ENCODE data around the gene SDCCAG8. TPM values are rescaled to one million over a fixed set of nuclear protein-coding genes. Genes with fewer than 3 reads are reported as not detected.

The SDCCAG8 gene
- total and polyA plus RNA-seq, 11 donors = 7.8 to 36.6 (median 21.6) TPM

DNA sequence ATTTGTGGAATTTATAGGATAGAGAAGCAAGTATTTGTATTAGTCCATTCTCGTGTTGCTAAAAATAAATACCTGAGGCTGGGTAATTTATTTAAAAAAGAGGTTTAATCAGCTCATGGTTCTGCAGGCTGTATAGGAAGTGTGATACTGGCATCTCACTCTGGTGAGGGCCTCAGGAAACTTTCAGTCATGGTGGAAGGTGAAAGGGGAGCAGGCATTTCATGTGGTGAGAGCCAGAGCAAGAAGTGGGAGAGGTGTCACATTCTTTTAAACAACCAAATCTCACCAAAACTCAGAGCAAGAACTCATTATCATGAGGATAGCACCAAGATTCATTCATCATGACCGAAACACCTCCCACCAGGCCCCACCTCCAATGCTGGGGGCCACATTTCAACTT is 18.1 kb downstream of the SDCCAG8 start:
- DNase-seq (no peak), ATAC-seq (no peak)
- WGBS, 4 donors = 90 to 94% (median 92%) methylated on average over 2 of the region's 2 CpGs
- Histone ChIP-seq H3K27ac (no peak overlapping the region), H3K4me3 (no peak overlapping the region), H3K4me1 (peaks cover 0 to 22% (median 14%) of the 10 kb centered on the region in 12 donors), H3K9me3 (peaks cover 0 to 23% (median 4%) of the 10 kb centered on the region in 12 donors), H3K27me3 (no peaks in the 10 kb centered on the region), H3K36me3 (peaks cover 3 to 86% (median 70%) of the 10 kb centered on the region in 9 donors)
- intact Hi-C loops (cut with DNase I) = no loop called here
- TF ChIP-seq, protein P1, sequence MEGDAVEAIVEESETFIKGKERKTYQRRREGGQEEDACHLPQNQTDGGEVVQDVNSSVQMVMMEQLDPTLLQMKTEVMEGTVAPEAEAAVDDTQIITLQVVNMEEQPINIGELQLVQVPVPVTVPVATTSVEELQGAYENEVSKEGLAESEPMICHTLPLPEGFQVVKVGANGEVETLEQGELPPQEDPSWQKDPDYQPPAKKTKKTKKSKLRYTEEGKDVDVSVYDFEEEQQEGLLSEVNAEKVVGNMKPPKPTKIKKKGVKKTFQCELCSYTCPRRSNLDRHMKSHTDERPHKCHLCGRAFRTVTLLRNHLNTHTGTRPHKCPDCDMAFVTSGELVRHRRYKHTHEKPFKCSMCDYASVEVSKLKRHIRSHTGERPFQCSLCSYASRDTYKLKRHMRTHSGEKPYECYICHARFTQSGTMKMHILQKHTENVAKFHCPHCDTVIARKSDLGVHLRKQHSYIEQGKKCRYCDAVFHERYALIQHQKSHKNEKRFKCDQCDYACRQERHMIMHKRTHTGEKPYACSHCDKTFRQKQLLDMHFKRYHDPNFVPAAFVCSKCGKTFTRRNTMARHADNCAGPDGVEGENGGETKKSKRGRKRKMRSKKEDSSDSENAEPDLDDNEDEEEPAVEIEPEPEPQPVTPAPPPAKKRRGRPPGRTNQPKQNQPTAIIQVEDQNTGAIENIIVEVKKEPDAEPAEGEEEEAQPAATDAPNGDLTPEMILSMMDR (IDR thresholded peaks at IDR 0.05) = no peak
- TF ChIP-seq POLR2A (IDR thresholded peaks at IDR 0.05) = no peak

DNA sequence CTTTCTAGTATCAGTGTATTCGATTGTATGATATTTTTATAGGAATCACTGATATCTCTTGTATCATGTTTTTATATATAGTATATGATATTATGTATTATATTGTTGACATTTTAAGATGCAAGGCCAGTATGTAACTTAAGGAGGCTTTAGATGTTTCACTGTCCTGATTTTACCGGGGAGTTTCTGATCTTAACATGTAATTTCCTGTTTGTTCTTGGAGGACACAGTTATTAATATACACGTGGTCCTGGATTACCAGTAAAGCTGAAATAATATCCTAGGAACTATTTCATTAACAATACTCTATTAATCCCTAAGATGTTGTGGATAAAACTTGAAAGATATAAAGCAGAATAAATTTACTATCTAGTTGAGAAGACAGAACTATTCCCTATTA is 19.5 kb downstream of the SDCCAG8 start:
- H3K4me3 ChIP-seq = no peak overlapping the region
- H3K27me3 ChIP-seq = no peaks in the 10 kb centered on the region
- WGBS, 4 donors = 62 to 72% (median 68%) methylated on average over 3 of the region's 3 CpGs
- peaks cover 3 to 92% (median 73%) of the 10 kb centered on the region in 9 donors for H3K36me3 ChIP-seq
- H3K9me3 ChIP-seq = peaks cover 0 to 23% (median 4%) of the 10 kb centered on the region in 12 donors
- intact Hi-C loops (cut with DNase I) = no loop called here
- ATAC-seq (no peak), DNase-seq (no peak)
- TF ChIP-seq, protein P1 (IDR thresholded peaks at IDR 0.05) = no peak
- TF ChIP-seq POLR2A (IDR thresholded peaks at IDR 0.05) = no peak
- H3K27ac ChIP-seq = no peak overlapping the region
- peaks cover 0 to 10% (median 2%) of the 10 kb centered on the region in 12 donors for H3K4me1 ChIP-seq

DNA sequence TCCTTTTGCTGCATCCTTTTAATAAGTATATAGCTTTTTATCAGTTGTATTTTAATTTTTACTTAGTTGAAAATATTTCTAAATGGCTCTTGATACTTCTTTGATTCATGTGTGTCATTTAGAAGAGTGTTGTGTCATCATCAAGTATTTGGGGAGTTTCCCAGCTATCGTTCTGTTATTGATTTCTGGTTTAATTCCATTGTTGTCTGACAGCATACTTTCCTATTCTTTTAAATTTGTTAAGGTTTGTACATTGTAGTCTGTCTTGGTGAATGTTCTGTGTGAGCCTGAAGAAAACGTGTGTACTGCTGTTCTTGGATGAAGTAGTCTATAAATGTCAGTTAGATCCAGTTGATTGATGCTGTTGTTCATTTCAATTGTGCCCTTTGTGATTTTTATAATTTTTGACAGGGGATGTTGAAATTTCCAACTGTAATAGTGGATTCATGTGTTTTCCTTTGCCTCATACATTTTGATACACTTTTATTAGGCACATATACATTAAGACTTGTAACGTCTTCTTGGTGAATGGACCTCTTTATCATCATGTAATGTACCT is 24.8 kb downstream of the SDCCAG8 start:
- TF ChIP-seq, protein P1 (IDR thresholded peaks at IDR 0.05) = no peak
- TF ChIP-seq POLR2A (IDR thresholded peaks at IDR 0.05) = no peak
- H3K36me3 ChIP-seq = peaks cover 3 to 74% (median 40%) of the 10 kb centered on the region in 9 donors
- H3K9me3 ChIP-seq = peaks cover 0 to 34% (median 6%) of the 10 kb centered on the region in 12 donors
- H3K27ac ChIP-seq = no peak overlapping the region
- H3K4me1 ChIP-seq = peaks cover 0 to 17% (median 0%) of the 10 kb centered on the region in 12 donors
- ATAC-seq = no peak
- H3K27me3 ChIP-seq = no peaks in the 10 kb centered on the region
- WGBS, 4 donors = 79 to 83% (median 79%) methylated on average over 3 of the region's 3 CpGs
- DNase-seq = no peak
- intact Hi-C loops (cut with DNase I) = no loop called here
- no peak overlapping the region for H3K4me3 ChIP-seq

DNA sequence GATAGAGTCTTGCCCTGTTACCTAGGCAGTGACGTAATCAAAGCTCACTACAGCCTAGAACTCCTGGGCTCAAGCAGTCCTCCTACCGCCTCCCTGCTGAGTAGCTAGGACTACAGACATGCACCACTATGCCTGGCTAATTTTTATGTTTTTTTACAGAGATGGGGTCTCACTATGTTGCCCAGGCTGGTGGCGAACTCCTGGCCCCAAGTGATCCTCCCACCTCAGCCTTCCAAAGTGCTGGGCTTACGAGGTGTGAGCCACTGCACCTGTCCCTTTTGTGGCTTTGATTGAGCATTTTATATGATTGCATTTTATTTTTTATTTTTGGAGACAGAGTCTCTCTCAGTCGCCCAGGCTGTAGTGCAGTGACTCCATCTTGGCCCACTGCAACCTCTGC is 25.8 kb downstream of the SDCCAG8 start:
- 96 to 100% (median 98%) methylated on average over 5 of the region's 5 CpGs for WGBS, 4 donors
- intact Hi-C loops (cut with DNase I) = no loop called here
- Histone ChIP-seq H3K9me3 (peaks cover 0 to 32% (median 6%) of the 10 kb centered on the region in 12 donors), H3K27me3 (no peaks in the 10 kb centered on the region), H3K4me1 (peaks cover 0 to 27% (median 0%) of the 10 kb centered on the region in 12 donors), H3K36me3 (peaks cover 3 to 72% (median 31%) of the 10 kb centered on the region in 9 donors), H3K4me3 (no peak overlapping the region), H3K27ac (no peak overlapping the region)
- no peak for TF ChIP-seq POLR2A (IDR thresholded peaks at IDR 0.05)
- TF ChIP-seq, protein P1 (IDR thresholded peaks at IDR 0.05) = no peak
- DNase-seq (no peak), ATAC-seq (no peak)
